CD4-positive, alpha-beta T cell treated with Interleukin-10 for 1 hour (primary cell): ENCODE results near the gene SDR9C7.
"Not testable (repeated sequence)": the region's sequence is repeated elsewhere in the genome, so short reads cannot be mapped to it uniquely, and the experiment has no call there.

Experiments used
- DNase-seq: peaks from one replicate; pipeline ENCODE4 v3.0.0-alpha.2; 2020

Gene SDR9C7

GRCh38 chr12:56951582-56952339 lies 17.6 kb upstream of the SDR9C7 start:
- DNase-seq: no peak

- DNase-seq: no peak
These were observed 14.7 kb upstream of the SDR9C7 start for GRCh38 chr12:56948881-56949280.

- no peak for DNase-seq
These were observed 14.2 kb upstream of the SDR9C7 start for GRCh38 chr12:56948457-56948777.

- DNase-seq: no peak
These were observed 13.6 kb upstream of the SDR9C7 start for GRCh38 chr12:56947633-56948456.

- no peak for DNase-seq
These were observed 9.7 kb upstream of the SDR9C7 start for GRCh38 chr12:56943878-56944277.

- DNase-seq: not testable (repeated sequence)
These were observed 9.2 kb upstream of the SDR9C7 start for GRCh38 chr12:56943374-56943773.

GRCh38 chr12:56941299-56942017 lies 7.2 kb upstream of the SDR9C7 start:
- DNase-seq: no peak

GRCh38 chr12:56940942-56941298 lies 6.7 kb upstream of the SDR9C7 start:
- DNase-seq: not testable (repeated sequence)

- no peak for DNase-seq
These were observed 1.5 kb upstream of the SDR9C7 start for GRCh38 chr12:56935752-56936151.

- DNase-seq: no peak
These were observed 949 bp upstream of the SDR9C7 start for GRCh38 chr12:56935157-56935556.

GRCh38 chr12:56932867-56933266 lies 1.3 kb downstream of the SDR9C7 start:
- no peak for DNase-seq

GRCh38 chr12:56932146-56932545 lies 2.1 kb downstream of the SDR9C7 start:
- no peak for DNase-seq

- DNase-seq: peak; percentile 21
These were observed 2.7 kb downstream of the SDR9C7 start for GRCh38 chr12:56931474-56931978.

- DNase-seq: no peak
These were observed 4.0 kb downstream of the SDR9C7 start for GRCh38 chr12:56930241-56930640.

- DNase-seq: no peak
These were observed 4.4 kb downstream of the SDR9C7 start for GRCh38 chr12:56929780-56930179.

- DNase-seq: no peak
These were observed 5.9 kb downstream of the SDR9C7 start for GRCh38 chr12:56928262-56928661.

GRCh38 chr12:56927281-56927680 lies 6.9 kb downstream of the SDR9C7 start:
- no peak for DNase-seq

- no peak for DNase-seq
These were observed 12.2 kb downstream of the SDR9C7 start for GRCh38 chr12:56922031-56922430.

- DNase-seq: no peak
These were observed 12.9 kb downstream of the SDR9C7 start for GRCh38 chr12:56921346-56921745.

GRCh38 chr12:56918139-56918538 lies 16.1 kb downstream of the SDR9C7 start:
- DNase-seq: not testable (repeated sequence)

GRCh38 chr12:56916996-56917333 lies 17.2 kb downstream of the SDR9C7 start:
- DNase-seq: no peak

GRCh38 chr12:56916296-56916995 lies 17.8 kb downstream of the SDR9C7 start:
- no peak for DNase-seq

- no peak for DNase-seq
These were observed 19.5 kb downstream of the SDR9C7 start for GRCh38 chr12:56914724-56915123.
